K562 (cell line): ENCODE measurements around the gene TSPAN13. TPM values are rescaled to one million over a fixed set of nuclear protein-coding genes. Genes with fewer than 3 reads are reported as not detected.

Experiments
- RAD51 ChIP-seq: fragments of 450-650 bp; IDR thresholded peaks from 2 replicates; pipeline ENCODE4 v1.7.1; 2016; ENCODE audit warnings: low read depth, mild to moderate bottlenecking, borderline replicate concordance
- polyA plus RNA-seq, 8 experiments: library from polyadenylated mRNA; depleted of rRNA in 4 of 8; stranded (reverse) in 5 of 8; unstranded in 3 of 8; fragments of >200 nt; fragmentation: Nextera tagmentation in 2 of 8; fragmentation: Illumina TruSeq in 1 of 8; extraction: Ambion mirVana in 2 of 8; extraction: Trizol in 1 of 8; gene quantifications; 2 replicates each; pipeline versions ENCODE4 v1.2.1 to v1.2.3, GENCODE V29; 2011 to 2014; ENCODE audit warnings: inconsistent platforms in 1 of 8, missing spikeins in 1 of 8
- total RNA-seq, 7 experiments: library from RNA; depleted of rRNA in 6 of 7; stranded (reverse); fragments of >200 nt in 6 of 7; fragmentation: Illumina TruSeq in 2 of 7; extraction: Trizol in 2 of 7; gene quantifications; 2 replicates each; pipeline versions ENCODE4 v1.2.1 to v1.2.3, GENCODE V29; 2011 to 2021; ENCODE audit warnings: low replicate concordance in 1 of 7
- TF ChIP-seq, protein P1 (sequence below), 2 experiments: fragments of 450-650 bp in 1 of 2; sonication (generic) in 1 of 2; formaldehyde crosslinking in 1 of 2; IDR thresholded peaks; 2 replicates each; pipeline versions ENCODE4 v1.7.1 to v1.9.0; 2016 to 2022; ENCODE audit warnings: inconsistent platforms in 1 of 2, mild to moderate bottlenecking in 1 of 2, missing genetic modification reagents in 1 of 2
- TF ChIP-seq, protein P2 (sequence below): fragments of 450-650 bp; IDR thresholded peaks from 2 replicates; pipeline ENCODE4 v1.6.1; 2016; ENCODE audit warnings: mild to moderate bottlenecking, moderate library complexity

Gene TSPAN13
- total and polyA plus RNA-seq, 9 of the 15 experiments (the other 6 are each of a cell fraction or from before 2014, with no cell fraction given): 7.8 to 46.3 (median 20.0) TPM

DNA sequence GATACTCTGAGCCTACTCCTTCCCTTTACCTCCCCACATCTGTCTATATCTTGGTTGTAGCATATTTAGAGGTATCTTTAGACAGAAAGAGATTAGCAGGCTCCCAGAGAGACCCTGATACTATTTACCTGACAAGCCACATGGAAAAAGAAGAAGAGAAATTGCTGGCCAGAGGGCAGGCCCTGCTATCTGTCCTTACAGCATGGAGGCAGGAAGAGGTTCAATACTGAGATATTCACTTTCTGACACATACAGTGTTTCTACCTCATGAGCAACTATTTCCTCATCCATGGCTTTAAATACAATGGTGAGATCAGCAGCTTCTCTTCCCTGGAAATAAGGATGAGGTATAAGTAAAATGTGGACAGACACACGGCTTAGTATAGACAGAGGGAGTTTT lies 33.9 kb upstream of the TSPAN13 start (continued):
- TF ChIP-seq, protein P1, sequence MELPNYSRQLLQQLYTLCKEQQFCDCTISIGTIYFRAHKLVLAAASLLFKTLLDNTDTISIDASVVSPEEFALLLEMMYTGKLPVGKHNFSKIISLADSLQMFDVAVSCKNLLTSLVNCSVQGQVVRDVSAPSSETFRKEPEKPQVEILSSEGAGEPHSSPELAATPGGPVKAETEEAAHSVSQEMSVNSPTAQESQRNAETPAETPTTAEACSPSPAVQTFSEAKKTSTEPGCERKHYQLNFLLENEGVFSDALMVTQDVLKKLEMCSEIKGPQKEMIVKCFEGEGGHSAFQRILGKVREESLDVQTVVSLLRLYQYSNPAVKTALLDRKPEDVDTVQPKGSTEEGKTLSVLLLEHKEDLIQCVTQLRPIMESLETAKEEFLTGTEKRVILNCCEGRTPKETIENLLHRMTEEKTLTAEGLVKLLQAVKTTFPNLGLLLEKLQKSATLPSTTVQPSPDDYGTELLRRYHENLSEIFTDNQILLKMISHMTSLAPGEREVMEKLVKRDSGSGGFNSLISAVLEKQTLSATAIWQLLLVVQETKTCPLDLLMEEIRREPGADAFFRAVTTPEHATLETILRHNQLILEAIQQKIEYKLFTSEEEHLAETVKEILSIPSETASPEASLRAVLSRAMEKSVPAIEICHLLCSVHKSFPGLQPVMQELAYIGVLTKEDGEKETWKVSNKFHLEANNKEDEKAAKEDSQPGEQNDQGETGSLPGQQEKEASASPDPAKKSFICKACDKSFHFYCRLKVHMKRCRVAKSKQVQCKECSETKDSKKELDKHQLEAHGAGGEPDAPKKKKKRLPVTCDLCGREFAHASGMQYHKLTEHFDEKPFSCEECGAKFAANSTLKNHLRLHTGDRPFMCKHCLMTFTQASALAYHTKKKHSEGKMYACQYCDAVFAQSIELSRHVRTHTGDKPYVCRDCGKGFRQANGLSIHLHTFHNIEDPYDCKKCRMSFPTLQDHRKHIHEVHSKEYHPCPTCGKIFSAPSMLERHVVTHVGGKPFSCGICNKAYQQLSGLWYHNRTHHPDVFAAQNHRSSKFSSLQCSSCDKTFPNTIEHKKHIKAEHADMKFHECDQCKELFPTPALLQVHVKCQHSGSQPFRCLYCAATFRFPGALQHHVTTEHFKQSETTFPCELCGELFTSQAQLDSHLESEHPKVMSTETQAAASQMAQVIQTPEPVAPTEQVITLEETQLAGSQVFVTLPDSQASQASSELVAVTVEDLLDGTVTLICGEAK (IDR thresholded peaks at IDR 0.05): 0 out of 2 replicates have a peak, but pooled peaks have one; percentile 6
- TF ChIP-seq, protein P1 (CRISPR knock-in tag; IDR thresholded peaks at IDR 0.05): no peak
- no peak for TF ChIP-seq RAD51
- TF ChIP-seq, protein P2, sequence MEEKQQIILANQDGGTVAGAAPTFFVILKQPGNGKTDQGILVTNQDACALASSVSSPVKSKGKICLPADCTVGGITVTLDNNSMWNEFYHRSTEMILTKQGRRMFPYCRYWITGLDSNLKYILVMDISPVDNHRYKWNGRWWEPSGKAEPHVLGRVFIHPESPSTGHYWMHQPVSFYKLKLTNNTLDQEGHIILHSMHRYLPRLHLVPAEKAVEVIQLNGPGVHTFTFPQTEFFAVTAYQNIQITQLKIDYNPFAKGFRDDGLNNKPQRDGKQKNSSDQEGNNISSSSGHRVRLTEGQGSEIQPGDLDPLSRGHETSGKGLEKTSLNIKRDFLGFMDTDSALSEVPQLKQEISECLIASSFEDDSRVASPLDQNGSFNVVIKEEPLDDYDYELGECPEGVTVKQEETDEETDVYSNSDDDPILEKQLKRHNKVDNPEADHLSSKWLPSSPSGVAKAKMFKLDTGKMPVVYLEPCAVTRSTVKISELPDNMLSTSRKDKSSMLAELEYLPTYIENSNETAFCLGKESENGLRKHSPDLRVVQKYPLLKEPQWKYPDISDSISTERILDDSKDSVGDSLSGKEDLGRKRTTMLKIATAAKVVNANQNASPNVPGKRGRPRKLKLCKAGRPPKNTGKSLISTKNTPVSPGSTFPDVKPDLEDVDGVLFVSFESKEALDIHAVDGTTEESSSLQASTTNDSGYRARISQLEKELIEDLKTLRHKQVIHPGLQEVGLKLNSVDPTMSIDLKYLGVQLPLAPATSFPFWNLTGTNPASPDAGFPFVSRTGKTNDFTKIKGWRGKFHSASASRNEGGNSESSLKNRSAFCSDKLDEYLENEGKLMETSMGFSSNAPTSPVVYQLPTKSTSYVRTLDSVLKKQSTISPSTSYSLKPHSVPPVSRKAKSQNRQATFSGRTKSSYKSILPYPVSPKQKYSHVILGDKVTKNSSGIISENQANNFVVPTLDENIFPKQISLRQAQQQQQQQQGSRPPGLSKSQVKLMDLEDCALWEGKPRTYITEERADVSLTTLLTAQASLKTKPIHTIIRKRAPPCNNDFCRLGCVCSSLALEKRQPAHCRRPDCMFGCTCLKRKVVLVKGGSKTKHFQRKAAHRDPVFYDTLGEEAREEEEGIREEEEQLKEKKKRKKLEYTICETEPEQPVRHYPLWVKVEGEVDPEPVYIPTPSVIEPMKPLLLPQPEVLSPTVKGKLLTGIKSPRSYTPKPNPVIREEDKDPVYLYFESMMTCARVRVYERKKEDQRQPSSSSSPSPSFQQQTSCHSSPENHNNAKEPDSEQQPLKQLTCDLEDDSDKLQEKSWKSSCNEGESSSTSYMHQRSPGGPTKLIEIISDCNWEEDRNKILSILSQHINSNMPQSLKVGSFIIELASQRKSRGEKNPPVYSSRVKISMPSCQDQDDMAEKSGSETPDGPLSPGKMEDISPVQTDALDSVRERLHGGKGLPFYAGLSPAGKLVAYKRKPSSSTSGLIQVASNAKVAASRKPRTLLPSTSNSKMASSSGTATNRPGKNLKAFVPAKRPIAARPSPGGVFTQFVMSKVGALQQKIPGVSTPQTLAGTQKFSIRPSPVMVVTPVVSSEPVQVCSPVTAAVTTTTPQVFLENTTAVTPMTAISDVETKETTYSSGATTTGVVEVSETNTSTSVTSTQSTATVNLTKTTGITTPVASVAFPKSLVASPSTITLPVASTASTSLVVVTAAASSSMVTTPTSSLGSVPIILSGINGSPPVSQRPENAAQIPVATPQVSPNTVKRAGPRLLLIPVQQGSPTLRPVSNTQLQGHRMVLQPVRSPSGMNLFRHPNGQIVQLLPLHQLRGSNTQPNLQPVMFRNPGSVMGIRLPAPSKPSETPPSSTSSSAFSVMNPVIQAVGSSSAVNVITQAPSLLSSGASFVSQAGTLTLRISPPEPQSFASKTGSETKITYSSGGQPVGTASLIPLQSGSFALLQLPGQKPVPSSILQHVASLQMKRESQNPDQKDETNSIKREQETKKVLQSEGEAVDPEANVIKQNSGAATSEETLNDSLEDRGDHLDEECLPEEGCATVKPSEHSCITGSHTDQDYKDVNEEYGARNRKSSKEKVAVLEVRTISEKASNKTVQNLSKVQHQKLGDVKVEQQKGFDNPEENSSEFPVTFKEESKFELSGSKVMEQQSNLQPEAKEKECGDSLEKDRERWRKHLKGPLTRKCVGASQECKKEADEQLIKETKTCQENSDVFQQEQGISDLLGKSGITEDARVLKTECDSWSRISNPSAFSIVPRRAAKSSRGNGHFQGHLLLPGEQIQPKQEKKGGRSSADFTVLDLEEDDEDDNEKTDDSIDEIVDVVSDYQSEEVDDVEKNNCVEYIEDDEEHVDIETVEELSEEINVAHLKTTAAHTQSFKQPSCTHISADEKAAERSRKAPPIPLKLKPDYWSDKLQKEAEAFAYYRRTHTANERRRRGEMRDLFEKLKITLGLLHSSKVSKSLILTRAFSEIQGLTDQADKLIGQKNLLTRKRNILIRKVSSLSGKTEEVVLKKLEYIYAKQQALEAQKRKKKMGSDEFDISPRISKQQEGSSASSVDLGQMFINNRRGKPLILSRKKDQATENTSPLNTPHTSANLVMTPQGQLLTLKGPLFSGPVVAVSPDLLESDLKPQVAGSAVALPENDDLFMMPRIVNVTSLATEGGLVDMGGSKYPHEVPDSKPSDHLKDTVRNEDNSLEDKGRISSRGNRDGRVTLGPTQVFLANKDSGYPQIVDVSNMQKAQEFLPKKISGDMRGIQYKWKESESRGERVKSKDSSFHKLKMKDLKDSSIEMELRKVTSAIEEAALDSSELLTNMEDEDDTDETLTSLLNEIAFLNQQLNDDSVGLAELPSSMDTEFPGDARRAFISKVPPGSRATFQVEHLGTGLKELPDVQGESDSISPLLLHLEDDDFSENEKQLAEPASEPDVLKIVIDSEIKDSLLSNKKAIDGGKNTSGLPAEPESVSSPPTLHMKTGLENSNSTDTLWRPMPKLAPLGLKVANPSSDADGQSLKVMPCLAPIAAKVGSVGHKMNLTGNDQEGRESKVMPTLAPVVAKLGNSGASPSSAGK: no peak
